HG03108 (cell line): ENCODE results near the gene DUS1L.

Experiments
- ATAC-seq: cut with Tn5 transposase; IDR thresholded peaks from one replicate; pipeline ENCODE4 v1.9.1; 2021; ENCODE audit warnings: moderate library complexity; ENCODE audit not compliant: unreplicated experiment

The DUS1L gene

DNA sequence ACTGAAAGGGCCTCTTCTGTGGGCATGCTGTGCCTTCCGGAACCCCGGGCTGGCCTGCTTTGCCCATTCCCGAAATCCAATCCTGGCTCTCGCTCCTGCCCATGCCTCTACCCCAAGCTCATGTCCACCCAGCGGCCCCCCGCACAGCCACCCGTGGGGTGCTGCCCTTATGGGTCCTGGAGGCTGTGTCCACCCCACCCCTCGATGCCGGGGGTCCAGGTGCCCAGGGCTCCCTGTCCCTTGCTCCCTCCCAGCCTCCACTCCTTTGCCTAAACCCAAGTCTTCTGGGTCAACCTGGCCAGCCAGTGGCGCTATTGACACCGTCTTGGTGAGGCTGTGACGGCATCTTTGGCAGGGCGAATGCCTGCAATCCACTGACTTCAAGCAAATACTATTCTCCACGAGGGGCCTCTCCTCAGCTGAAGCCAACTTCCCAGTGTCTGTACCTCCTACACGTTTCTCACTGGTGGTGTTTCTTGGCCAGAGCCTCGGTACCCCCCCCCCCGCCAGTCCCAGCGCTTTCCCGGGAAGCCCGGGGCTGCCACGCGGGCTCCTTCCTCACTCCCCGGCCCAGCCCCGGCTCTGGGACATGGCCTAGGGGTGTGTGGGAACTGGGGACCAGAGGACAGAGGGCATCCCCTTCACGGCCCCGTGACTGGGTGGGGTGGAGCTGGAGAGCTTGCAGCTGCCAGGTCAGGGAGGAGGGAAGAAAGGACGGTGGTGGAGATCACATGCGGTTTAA lies 12.2 kb upstream of the DUS1L start:
- ATAC-seq, result no peak

DNA sequence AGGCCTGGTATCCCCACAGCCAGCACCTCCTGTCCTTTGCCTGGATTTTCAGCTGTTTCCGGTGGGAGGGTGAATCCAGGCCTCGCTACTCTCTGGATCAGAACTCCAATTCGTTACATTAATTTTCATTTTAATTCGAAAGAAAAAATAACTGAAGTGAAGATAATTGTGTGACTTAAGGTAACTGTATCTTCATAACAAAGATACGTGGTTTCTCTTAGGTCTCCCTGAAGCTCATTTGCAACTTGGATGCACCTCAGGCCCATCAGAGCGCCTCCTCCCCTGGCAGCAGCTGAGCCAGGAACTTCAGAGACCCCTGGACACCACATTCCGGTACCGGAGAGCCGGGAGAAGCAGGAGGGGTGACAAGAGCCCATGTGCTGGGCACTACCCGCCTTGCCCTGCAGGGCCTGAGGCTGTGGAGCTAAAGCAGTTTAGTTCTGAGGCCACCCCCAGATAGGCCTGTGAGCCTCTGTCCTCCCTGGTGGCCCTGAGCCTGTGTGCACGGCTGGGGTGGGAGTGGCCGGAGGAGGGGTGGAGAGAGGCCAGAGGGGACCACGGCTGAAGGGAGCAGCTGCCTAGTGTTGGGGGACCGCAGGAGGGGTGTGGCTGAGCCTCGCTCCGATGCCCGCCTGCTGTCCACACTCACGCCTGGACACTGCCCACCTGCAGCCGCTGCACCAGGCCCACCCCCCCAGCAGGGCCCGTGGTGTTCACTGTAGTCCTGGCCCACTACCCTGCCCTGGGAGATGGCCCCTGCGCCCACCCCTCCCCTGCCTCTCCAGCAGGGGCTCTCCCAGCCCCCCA lies 11.4 kb upstream of the DUS1L start:
- ATAC-seq, result no peak

DNA sequence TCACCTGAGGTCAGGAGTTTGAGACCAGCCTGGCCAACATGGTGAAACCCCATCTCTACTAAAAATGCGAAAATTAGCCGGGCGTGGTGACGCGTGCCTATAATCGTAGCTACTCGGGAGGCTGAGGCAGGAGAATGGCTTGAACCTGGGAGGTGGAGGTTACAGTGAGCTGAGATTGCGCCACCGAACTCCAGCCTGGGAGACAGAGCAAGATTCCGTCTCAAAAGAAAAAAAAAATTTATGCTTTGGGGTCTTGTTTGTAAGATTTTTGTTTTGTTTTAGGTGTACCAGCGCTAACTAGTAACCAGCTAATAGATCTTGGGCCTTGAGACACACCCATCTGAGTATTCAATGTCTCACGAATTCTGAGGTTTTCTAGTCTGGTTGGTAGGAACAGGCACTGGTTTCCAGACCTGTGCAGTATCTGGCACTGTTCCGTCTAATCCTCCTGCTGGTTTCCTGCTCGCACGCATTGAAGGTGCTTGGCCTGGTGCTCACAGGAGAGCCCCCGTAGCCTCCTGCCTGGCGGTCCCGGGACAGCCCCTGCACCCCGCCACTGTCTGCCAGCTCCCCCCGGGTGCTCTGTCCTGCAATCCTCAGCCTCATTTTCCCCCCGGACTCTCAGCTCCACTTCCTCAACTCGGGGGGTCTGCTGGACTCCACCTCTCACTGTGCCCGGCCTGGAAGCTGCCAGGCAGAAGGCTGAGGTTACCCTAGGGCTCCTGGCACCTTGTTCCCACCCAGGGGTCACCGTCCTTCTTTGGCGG lies 10.6 kb upstream of the DUS1L start:
- no peak for ATAC-seq

- no peak for ATAC-seq
Measured at GRCh38 chr17:82073446-82073845, 7.8 kb upstream of the DUS1L start.

- no peak for ATAC-seq
Measured at GRCh38 chr17:82072827-82073226, 7.2 kb upstream of the DUS1L start.

- ATAC-seq, result no peak
Measured at GRCh38 chr17:82070611-82071010, 5.0 kb upstream of the DUS1L start.

- no peak for ATAC-seq
Measured at GRCh38 chr17:82065193-82065637, 389 bp downstream of the DUS1L start.

- no peak for ATAC-seq
Measured at GRCh38 chr17:82064433-82065192, 991 bp downstream of the DUS1L start.

GRCh38 chr17:82063424-82064415 lies 1.9 kb downstream of the DUS1L start:
- ATAC-seq, result no peak

DNA sequence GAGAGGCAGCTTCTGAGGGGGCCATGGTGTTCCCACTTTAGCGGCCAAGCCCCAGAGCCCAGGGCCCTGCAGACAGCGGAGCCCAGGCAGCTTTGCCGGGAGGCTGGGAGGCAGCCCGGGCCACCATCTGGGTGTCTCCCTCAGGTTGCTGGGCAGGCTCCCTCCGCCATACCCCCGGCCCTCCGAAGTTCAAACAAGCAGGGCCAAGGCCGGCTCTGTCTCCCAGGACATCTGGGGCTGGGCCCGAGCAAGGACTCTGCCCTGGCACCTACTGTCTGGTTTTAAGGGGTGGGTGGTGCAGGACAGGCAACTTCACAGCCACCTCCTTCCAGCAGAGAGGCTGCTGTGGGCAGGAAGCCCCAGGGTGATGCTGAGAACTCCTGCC lies 2.6 kb downstream of the DUS1L start:
- ATAC-seq, result no peak

DNA sequence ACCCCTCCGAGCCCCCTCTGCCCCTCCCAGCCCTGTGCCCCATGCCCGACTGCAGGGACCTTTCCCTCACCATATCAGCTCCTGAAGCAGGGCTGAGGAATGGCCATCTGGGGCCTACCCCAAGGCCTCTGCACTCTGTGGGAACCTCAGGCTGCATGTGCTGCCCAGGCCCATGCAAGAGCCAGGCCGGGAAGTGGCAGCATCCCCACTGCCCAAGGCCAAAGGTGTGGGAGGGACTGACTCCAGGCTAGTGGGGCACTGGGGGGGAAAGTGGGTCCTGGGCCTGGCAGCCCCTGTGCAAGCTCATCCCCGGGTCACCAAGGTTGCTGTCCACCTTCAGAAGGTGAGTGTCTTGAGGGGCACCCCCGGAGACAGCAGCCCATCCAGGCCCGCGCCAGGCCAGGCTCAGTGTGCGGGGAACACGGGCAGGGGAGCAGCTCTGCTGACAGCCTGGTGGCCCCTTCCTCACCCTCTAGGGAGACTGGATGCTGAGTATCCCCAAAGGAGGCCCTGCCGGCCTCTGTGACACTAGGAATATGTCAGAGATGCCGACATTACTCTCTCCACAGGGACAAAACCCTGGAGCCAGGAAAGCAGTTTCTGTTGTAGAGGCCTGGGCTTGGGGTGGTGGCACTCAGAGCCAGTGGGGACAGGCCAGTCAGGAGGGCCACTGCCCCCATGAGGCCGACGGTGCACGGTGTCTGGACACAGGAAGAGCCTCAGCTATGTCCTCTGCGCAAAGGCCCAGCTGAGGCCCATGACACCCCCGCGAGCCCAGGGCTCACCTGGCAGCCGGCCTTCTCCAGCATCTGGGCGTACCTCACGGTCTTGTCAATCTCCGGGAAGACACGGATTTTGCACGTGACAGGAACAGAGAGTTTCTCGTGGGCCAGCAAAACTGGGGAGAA lies 3.3 kb downstream of the DUS1L start:
- no peak for ATAC-seq

DNA sequence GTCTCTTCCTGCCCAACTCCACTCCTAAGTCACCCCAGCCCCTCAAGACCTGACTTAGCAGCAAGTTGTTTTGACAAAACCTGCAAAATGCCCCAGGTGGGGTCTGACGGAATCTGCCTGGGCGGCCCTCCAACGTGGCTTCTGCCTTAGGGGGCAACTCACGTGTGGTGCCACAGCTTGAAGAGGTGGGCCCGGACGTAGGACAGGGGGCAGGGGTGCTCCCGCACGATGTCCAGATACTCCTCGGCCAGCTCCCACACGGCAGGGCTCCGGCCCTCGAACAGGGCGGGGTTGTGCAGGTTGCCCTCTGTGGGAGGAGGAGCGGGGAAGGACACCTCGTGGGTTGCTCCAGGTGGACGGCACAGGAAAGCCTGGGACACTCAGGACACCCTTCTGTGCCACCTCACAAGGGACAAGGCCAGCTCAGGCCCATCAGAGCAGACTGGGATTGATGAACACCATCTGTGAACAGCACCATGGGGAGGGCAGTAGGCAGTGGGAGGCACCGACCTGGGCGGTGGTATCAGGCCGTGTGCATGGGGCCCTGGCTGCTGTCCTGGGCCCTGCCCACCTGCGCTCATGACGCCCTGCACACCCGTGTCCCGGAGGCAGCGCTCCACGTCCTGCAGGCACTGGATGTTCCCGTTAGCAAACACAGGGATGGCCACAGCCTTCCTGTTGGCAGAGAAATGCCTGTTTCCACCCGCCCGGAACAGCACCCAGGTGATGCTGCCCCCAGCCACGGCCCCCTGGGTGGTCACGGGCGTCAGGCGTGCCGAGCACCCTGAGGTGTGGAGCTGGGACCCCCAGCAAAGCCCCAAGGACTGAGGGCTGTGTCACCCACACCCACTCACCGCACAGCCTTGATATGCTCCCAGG lies 4.3 kb downstream of the DUS1L start:
- no peak for ATAC-seq

DNA sequence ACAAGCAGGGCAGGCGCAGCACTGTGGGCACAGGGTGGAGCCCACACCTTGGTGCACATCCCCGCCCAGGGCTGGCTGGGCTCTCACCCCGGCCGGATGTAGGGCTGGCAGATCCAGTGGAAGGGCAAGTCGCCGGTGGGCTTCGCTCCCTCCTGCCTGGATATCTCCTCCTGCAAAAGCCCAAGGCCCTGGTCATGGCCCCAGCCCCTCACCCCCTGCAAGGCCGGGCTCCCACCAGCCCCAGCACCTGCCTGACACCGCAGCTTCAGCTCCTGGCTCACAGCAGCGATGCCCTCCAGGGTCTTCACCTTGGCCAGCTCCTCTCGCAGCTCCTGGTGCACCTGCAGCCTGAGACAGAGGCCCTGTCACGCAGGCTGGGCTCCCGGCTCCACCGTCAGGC lies 5.0 kb downstream of the DUS1L start:
- no peak for ATAC-seq

DNA sequence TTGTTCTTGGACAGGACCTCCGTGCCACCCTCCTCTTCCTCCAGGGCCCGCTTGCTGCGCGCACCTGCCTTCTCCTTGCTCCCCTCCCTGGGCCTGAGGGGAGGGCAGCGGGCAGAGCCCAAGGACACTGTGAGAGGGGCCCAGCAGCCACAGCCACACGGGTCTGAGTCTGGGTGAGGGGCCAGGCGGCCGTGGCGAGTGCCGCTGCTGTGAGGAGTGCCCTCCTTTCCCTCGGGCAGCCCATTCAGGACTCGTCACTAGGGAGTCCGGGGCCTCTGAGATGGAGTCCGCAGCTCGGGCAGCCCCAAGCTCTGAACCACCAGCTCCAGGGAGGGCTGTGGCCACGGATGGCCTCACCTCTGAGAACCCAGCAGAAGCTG lies 5.6 kb downstream of the DUS1L start:
- no peak for ATAC-seq

GRCh38 chr17:82059272-82060000 lies 6.2 kb downstream of the DUS1L start:
- ATAC-seq, result no peak

- ATAC-seq, result no peak
Measured at GRCh38 chr17:82058855-82059249, 6.8 kb downstream of the DUS1L start.

DNA sequence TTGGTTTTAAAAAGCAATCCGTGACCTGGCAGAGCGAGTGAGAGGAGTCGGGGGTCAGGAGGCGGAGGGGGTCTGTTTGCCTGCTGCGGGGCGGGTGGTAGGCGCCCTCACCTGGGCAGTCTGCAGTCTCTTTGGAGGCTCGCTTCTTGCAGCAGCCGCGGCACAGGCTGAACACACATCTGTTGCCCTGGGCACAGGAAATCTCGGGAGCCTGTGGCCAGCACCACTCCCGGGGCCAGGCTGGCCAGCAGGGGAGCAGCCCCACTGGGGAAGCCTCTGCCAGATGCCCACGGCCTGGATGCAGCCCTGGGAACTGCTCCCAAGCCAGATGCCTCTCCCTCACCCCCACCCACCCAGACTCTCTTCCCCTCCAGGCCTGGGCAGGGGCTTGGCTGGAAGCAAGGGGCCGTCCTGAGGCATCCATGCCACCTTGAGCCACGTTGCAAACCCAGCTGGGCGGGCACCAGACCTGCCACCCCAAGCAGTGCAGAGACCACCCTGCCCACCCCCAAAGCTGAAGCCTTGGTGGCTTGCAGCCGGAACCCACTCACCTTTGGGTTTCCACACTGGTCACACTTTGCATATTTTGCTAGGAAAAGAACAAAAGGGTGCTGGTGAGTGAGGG lies 7.3 kb downstream of the DUS1L start:
- no peak for ATAC-seq
